Epithelial cell of proximal tubule (primary cell): Measurements from ENCODE around the gene GLYR1. TPM values are rescaled to one million over a fixed set of nuclear protein-coding genes. Genes with fewer than 3 reads are reported as not detected.
A peak's percentile ranks its signal among the peaks of the same experiment; 100 is the strongest.
"Not testable (repeated sequence)": the region's sequence is repeated elsewhere in the genome, so short reads cannot be mapped to it uniquely, and the experiment has no call there.

Source experiments
- DNase-seq: peaks from one replicate; pipeline ENCODE4 v3.0.0-alpha.2; 2011; ENCODE audit warnings: low read depth
- H3K4me3 ChIP-seq: 2 replicates; pipeline ENCODE4 v1.5.1; 2011; ENCODE audit warnings: low read depth, mild to moderate bottlenecking, low read length
- total RNA-seq: library from RNA; depleted of rRNA; stranded (reverse); fragments of >200 nt; gene quantifications from 2 replicates; pipeline ENCODE4 v1.2.3, GENCODE V29; 2015
- TF ChIP-seq, protein P1 (sequence below): conservative IDR thresholded peaks from 2 replicates; pipeline ENCODE4 v1.5.1; 2012; ENCODE audit warnings: low read depth, mild to moderate bottlenecking, low read length

The GLYR1 gene
- 33.1 and 50.3 TPM in 2 replicates for total RNA-seq

DNA sequence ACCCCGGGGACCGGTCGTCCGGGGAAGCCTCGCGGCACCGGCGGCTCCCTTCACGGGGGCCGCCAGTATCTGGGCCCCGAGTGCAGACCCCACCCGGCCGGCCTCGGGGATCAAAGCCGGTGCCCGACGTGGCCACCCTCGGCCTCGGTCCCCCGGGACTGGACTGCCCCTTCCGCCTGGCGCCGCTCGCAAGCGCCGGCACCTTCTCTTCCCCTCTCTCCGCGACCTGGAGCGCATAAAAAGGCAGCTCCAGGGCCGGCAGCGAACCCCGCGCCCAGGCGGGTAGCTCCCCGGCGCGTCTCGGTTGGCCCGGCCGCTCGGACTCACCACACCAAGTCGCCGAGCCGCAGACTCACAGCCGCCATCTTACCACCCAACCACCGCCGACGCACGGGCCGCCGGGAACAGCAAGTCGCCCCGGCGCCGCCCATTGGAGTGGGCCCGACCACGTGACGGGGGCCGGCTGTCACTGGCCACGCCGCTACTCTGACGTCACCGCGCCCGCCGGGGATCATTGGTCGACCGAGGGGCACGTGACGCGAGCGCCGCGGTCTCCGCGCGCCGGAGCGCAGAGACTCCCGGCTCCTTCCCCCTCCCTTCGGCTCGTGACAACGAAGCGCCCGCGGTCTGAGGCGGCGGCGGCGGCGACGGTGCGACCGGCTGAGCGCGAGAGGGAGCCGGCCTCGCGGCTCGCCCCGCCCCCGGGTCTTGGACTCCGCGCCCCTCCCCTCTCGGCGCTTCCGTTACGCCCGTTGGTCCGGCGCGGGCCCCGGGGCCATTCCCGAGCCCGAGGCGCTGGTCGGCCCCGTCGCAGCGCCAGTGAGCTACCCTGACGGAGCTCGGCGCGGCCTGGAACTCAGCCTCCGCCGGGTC lies at the start of gene GLYR1, which contains the start of gene UBN1:
Gene GLYR1 (minus strand): TSS at position 388 of the 873 bp plus-strand sequence. CDS start 23 bp downstream, at position 365.
Gene UBN1 (plus strand): TSS at position 581 of the 873 bp plus-strand sequence. CDS start 5,437 bp downstream, outside the sequence.
- H3K4me3 ChIP-seq, result peak within 1 kb of the TSS; percentile 90
- DNase-seq, result peak; percentile 41
- TF ChIP-seq, protein P1, sequence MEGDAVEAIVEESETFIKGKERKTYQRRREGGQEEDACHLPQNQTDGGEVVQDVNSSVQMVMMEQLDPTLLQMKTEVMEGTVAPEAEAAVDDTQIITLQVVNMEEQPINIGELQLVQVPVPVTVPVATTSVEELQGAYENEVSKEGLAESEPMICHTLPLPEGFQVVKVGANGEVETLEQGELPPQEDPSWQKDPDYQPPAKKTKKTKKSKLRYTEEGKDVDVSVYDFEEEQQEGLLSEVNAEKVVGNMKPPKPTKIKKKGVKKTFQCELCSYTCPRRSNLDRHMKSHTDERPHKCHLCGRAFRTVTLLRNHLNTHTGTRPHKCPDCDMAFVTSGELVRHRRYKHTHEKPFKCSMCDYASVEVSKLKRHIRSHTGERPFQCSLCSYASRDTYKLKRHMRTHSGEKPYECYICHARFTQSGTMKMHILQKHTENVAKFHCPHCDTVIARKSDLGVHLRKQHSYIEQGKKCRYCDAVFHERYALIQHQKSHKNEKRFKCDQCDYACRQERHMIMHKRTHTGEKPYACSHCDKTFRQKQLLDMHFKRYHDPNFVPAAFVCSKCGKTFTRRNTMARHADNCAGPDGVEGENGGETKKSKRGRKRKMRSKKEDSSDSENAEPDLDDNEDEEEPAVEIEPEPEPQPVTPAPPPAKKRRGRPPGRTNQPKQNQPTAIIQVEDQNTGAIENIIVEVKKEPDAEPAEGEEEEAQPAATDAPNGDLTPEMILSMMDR, result no peak

DNA sequence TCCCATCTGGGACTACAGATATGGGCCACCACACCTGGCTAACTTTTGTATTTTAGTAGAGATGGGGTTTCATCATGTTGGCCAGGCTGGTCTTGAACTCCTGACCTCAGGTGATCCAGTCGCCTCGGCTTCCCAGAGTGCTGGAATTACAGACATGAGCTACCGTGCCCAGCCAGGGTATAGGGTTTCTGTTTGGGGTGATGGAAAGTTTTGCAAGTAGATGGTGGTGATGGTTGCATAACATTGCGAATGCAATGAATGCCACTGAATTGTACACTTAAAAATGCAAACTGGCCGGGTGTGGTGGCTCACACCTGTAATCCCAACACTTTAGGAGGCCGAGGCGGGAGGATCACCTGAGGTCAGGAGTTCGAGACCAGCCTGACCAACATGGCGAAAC lies 49.7 kb upstream of the GLYR1 start:
- H3K4me3 ChIP-seq, DNase-seq: not testable (repeated sequence)

DNA sequence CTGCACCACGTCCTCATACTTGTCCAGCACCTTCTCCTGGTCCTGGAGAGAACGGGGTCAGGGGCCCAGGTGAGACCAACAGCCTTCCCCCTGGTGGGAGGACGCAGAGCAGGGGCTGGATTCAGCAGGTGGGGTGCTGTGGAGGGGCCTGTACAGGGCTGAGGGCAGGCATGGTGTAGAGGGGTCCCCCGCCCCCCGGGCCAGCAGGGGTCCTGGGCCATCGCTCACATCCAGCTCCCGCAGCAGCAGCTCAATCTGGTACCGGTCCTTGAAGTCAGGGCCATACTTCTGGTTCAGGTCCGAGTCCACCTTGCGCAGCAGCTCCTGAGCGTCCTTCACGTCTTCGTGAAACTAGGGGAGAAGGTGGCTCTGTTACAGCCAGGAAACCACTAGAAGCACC lies 48.3 kb upstream of the GLYR1 start:
- no peak for DNase-seq
- no peak overlapping the region for H3K4me3 ChIP-seq
- TF ChIP-seq, protein P1, result no peak

GRCh38 chr16:4894276-4895150 lies 47.4 kb upstream of the GLYR1 start:
- no peak overlapping the region for H3K4me3 ChIP-seq
- DNase-seq, result no peak
- TF ChIP-seq, protein P1, result no peak

- TF ChIP-seq, protein P1, result no peak
- H3K4me3 ChIP-seq, result no peak overlapping the region
- DNase-seq, result no peak
These were observed 46.2 kb upstream of the GLYR1 start for GRCh38 chr16:4893103-4893862.

DNA sequence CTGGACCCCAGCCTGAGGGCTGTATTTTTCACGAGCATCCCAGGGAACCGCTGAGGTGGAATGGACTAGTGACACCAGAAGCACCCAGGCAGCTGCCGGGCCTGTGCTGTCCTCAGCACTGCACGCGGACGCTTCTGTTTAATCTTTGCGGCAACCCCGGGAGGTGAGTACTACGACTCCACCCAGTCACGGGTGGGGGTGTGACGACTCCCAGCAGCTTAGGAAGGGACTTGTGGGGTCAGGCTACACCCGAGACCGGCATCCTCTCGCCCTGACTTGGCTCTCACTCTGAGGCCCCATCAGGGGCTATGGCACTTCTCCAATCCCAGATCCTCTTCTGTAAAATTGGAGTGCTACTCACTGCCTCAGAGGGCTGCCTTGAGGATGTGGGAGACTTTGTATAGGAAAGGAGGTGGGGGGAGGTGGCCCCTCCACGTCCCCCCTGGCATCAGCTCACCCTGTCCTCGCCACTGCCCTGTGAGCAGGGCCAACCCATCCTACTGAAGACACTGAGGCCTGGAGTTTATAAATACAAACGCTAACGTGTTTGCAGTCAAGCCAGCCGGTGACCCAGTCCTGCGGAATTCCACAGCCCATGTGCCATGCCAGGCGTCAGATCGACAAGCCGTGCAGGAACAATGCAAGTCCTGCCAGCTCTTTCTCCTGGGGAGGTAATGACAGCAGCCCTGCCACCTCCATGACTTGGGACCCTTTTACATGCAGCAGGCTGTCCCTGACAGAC lies 45.4 kb upstream of the GLYR1 start:
- DNase-seq, result no peak
- H3K4me3 ChIP-seq, result no peak overlapping the region
- TF ChIP-seq, protein P1, result no peak
